HG03025 (cell line): Measurements from ENCODE around the gene CELF1.
"Not testable (repeated sequence)": the region's sequence is repeated elsewhere in the genome, so short reads cannot be mapped to it uniquely, and the experiment has no call there.

Source experiments
- ATAC-seq: cut with Tn5 transposase; IDR thresholded peaks from one replicate; pipeline ENCODE4 v1.9.1; 2021; ENCODE audit warnings: mild to moderate bottlenecking, moderate library complexity; ENCODE audit not compliant: unreplicated experiment, low FRiP score

Gene CELF1

DNA sequence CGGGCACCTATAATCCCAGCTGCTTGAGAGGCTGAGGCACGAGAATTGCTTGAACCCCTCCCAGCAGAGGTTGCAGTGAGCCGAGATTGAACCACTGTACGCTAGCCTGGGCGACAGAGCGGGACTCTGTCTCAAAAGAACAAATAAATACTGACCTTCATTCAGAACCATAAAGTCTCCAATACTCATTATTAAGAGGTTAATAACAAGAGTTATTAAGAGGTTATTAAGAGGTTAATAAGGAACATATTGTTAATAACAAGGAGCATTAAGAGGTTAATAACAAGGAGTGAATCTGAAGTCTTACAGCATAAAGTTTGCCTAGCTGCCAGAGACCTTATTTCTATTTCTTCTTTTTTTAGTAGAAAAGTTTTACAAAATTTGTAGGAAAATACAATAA is 7.6 kb downstream of the CELF1 start:
- no peak for ATAC-seq

DNA sequence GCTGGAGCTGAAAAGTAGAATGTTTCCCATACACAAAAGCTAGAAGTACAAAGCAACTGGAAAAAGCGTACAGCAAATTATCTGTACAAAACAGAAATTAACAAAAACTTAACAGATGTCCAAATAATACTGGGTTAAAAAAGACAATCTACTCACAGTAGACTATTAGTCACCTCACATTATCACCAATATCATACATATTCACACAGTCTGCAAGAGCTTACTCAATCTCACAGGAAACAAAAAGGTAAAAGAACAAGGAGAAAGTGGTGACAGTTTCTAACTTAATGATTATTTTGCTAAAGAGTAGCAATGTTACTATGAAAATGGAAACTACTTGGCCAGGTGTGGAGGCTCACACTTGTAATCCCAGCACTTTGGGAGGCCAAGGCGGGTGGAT is 11.9 kb downstream of the CELF1 start:
- ATAC-seq: no peak

DNA sequence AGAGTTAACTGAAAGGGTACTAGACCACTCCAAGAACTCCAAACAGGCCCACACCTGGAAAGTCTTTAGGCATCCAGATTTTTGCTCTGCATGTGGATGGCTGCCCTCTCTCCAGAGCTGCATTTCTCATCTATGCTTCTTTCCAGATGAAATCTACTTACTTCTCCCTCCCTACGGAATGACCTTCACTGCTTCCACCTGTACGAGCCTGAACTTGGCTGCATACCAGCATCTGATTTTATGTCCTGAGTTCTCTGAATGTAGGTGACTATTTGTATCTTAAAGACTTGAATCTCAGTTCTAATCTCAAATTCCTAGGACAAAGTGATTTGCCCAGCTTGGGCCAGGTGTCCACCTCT is 13.3 kb downstream of the CELF1 start:
- ATAC-seq: no peak

DNA sequence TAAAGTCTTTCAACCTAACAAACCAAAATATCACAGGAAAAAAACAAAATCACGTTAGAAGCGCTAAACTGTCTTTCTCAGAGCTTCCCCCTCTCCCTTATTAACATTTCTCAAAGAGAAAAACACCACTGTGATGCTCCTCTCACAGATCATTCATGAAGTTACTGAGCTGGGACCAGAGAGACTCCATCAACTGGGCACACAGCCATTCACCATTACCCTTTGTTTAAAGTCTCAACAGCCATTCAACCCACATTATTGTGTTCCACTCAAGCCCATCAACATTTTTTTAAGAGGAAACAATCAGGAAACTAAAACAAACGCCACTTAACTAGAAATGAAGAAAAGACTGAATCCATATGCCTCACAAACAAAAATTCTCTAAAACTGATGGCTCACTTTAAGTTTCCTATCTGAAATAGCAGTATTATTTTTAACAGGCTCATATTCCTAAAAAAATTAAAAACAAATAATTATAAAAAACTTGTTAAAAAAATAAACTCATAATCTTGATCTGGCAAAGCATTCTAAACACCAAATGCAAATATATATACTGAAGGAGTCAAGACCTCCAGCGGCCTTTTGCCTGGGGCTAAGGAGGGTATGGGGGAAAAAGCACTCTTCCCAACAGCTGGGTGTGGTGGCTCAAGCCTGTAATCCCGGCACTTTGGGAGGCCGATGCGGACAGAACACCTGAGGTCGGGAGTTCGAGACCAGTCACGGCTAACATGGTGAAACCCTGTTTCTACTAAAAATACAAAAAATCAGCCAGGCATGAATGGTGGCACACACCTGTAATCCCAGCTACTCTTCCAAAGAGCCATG is 14.0 kb downstream of the CELF1 start:
- ATAC-seq: no peak

GRCh38 chr11:47536915-47537314 is 16.0 kb downstream of the CELF1 start:
- ATAC-seq: no peak

- no peak for ATAC-seq
These were observed 18.2 kb downstream of the CELF1 start for GRCh38 chr11:47534704-47535251.

DNA sequence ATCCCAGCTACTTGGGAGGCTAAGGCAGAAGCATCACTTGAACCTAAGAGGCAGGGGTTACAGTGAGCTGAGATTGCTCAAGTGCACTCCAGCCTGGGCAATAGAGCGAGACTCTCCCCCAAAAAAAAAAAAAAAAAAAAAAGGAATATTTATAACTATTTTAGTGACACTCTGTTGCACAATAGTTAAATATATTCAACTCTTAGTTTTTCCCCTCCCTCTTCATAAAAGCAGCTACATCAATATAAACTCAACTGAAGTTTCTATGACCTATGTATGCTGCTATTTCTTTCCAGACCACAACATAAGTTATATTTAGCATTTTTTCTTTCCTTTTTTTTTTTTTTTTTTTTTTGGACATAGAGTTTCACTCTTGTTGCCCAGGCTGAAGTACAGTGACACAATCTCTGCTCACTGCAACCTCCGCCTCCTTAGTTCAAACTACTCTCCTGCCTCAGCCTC is 19.2 kb downstream of the CELF1 start:
- no peak for ATAC-seq

DNA sequence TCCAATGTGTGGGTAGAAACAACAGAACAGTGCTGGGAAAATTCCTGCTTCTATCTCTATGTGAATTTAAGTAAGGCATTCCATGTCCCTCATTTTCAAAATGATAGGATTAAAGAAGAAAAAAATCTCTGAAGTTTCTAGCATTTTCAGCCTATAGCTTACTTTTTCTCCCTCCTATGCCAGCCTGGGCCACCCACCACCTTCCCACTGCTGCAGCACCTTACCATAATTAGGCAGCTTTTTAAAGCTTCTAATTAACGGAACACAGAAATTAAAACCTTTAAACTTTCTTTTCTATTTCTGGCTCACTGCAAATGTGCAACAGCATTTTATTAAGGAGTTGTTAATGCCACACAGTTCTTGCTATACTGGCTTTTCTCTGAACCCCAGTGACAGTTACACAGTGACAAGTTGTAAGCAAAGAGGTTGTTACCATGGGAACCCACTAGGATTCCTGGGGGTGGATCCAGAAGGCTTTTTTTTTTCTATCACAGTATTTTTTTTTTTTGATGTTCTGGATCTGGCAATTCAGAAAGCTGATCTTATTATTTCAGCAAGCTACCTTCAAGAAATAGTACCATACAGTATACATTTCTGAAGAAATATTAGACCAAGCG is 20.2 kb downstream of the CELF1 start:
- ATAC-seq: no peak

DNA sequence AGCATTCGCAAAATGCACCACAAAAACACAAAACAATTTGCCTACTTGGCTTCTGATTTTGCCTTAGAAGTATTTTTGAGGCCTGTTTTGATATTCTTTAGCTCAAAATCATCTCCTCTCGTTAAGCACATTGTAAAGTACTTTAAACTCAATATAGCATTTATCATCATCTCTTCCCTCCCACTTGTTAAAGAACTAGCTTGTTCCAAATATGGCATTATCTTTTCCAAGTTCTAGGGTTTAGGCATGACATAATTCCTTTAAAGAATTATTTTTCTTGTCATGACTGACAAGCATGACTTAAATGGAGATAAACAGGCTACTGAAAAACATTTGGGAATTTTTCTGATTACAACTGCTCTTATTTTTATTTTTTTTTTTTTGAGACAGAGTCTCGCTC is 21.3 kb downstream of the CELF1 start:
- ATAC-seq: no peak

DNA sequence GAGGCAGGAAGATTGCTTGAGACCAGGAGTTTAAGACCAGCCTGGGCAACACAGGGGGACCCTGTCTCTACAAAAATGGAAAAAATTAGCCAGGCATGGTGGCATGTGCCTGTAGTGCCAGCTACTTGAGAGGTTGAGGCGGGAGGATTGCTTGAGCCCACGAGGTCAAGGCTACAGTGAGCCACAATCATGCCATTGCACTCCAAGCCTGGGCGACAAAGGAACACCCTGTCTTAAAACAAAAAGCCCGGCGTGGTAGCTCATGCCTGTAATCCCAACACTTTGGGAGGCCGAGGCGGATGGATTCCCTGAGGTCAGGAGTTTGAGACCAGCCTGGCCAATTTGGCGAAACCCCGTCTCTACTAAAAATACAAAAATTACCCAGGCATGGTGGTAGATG is 22.2 kb downstream of the CELF1 start:
- not testable (repeated sequence) for ATAC-seq

GRCh38 chr11:47529951-47530350 is 23.0 kb downstream of the CELF1 start:
- no peak for ATAC-seq

DNA sequence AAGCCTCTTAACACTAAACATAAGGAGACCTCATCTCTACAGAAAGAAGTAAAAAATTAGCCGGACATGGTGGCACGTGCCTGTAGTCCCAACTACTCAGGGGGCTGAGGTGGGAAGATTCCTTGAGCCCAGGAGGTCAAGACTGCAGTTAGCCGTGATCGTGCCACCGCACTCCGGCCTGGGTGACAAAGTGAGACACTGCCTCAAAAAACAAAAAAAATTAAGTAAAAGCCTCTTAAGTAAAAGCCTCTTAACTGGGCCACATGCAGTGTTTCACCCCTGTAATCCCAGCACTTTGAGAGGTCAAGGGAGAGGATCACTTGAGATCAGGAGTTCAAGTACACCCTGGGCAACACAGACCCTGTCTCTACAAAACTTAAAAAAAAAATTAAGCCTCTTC is 25.7 kb downstream of the CELF1 start:
- no peak for ATAC-seq

DNA sequence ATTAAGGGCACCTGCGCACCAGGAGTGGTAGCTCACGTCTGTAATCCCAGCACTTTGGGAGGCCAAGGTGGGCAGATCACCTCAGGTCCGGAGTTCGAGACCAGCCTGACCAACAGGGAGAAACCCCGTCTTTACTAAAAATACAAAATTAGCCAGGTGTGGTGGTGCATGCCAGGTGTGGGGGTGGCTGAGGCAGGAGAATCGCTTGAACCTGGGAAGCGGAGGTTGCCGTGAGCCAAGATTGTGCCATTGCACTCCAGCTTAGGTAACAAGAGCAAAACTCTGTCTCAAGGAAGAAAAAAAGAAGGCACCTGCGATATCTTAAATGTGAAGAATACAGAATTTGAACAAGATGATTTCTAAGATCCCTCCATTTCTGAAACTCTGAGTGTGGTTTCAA is 26.9 kb downstream of the CELF1 start:
- not testable (repeated sequence) for ATAC-seq

DNA sequence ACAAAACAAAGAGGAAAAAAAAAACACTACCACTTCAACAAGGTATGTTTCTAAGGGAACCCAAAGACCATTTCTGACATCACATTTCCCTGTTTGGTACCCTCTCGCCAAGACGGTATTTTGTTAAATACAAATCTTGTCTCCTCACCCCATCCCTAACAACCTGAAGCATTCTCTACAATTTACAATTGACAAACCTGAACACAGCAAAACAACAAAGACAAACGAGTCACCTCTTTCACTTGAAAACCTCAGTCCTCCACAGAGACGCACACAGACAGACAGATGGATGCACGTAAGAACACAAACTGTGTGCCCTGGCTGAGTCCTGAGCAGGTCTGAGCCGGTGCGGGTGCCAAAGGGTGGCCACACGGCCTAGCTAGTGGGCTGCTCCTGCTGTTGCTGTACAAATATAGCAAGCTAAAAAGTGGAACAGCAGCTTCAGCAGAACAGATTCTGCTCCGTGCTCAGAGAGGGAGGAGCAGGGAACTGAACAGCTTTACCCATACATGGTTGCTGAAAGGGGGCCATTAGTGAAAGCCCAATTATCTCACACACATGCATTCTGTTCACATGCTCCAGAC is 28.5 kb downstream of the CELF1 start:
- ATAC-seq: no peak

DNA sequence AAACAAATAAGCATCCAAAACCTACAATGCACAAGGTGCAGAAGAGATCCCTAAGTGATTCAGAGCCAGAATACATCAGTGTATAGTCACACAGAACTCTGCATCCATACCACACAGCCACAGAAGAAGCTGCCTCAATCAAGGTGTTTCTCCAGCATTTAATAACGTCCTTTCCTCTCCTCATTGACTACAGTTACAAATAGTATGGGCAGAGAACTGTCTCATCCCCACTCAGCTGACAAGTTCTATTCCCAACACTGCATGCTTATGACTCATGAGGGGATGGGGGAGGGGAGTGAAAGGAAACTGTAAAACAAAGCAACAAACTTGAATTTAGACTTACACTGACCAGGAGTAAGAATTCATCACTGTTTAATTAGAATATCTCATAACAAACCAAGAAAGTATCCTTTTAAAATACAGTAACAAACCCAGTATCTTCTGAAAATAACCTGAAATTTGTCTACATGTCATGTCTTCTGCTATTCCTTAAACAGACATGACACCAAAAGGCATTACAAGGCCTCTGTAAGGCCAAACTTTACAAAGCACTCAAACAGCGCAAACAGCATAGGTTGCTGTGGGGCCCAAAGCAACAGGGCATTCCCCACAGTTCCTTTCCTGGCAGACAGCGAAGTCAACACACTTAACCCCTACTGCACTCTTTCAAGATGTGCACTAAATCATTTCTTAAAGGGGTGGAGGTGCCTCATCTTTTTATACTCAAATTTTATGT is 29.3 kb downstream of the CELF1 start:
- no peak for ATAC-seq

GRCh38 chr11:47518212-47518964 is 34.5 kb downstream of the CELF1 start:
- no peak for ATAC-seq

DNA sequence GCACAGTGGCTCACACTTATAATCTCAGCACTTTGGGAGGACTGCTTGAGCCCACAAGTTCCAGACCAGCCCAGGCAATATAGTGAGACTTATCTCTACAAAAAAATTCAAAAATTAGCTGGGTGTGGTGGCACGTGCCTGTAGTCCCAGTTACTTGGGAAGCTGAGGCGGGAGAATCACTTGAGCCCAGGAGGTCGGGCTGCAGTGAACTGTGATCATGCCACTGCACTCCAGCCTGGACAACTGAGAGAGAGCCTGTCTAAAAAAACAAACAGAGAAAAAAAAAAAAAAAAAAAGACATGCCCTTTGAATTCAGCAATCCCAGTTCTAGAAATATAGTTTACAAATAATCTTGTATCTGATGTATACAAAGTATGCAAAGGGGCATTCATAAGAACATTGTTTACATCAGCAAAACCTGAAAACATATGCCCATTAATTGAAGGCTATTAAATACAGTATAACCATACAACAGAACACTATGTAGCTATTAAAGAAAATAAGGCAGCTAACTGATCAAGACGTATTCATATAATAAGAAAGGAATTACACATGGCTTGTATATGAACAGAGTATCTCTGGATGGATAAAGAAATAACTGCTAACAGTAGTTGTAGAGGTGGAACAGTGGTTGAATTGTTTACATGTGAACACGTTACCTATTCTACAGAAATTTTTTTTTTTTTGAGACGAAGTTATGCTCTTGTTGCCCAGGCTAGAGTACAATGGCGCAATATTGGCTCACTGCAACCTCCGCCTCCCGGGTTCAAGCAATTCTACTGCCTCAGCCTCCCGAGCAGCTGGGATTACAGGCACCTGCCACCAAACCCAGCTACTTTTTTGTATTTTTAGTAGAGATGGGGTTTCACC is 35.7 kb downstream of the CELF1 start:
- ATAC-seq: no peak

DNA sequence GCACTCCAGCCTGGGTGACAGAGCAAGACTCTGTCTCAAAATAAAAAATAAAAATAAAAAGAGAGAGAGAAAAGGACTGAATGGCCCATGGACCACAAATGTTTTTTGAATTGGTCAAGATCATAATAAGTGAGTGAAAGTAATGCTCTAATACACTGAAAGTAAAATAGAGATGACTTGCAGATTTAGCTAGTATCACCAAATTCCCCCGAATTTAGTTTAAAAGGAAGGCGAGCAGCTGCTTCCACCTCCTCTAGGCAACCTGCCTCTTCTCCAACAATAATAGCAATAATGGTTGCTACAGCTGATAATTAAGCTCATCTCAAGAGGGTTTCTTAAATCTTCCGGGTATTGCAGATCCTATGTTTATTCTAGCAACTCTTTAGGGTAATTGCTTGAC is 36.8 kb downstream of the CELF1 start:
- no peak for ATAC-seq
